Measurements from ENCODE around the gene PTPRG. TPM values are rescaled to one million over a fixed set of nuclear protein-coding genes. Genes with fewer than 3 reads are reported as not detected.

Gene PTPRG
- total and polyA plus RNA-seq, 11 donors: 8.0 to 48.5 (median 35.4) TPM

GRCh38 chr3:61684386-61684785 is 123.0 kb downstream of the PTPRG start:
- intact Hi-C loops (cut with DNase I): loop anchor here in 2 of 10 donors (10.0 kb wide), 1 partner anchor 120 kb away; the partner anchor contains the start of gene PTPRG (in 2 of the 2)
- H3K9me3 ChIP-seq: no peaks in the 10 kb centered on the region
- peaks cover 5 to 64% (median 30%) of the 10 kb centered on the region in 12 donors for H3K4me1 ChIP-seq
- no peak overlapping the region for H3K4me3 ChIP-seq
- H3K27ac ChIP-seq: peak overlapping the region in 1 of 12 donors; percentile 59
- DNase-seq (no peak), ATAC-seq (no peak)
- H3K27me3 ChIP-seq: no peaks in the 10 kb centered on the region
- TF ChIP-seq POLR2A (IDR thresholded peaks at IDR 0.05) (no peak), CTCF (IDR thresholded peaks at IDR 0.05) (no peak)
- H3K36me3 ChIP-seq: no peaks in the 10 kb centered on the region
- 87 to 89% (median 87%) methylated on average over 3 of the region's 3 CpGs for WGBS, 4 donors

- 54 to 65% (median 58%) methylated on average over 9 of the region's 9 CpGs for WGBS, 4 donors
- Histone ChIP-seq H3K27me3 (no peaks in the 10 kb centered on the region), H3K27ac (peak overlapping the region in 10 of 12 donors; percentile 15 to 60 (median 47)), H3K36me3 (peaks cover 0 to 4% (median 0%) of the 10 kb centered on the region in 9 donors), H3K9me3 (no peaks in the 10 kb centered on the region), H3K4me3 (peak overlapping the region in 3 of 12 donors; percentile 1 to 36 (median 2)), H3K4me1 (peaks cover 5 to 64% (median 30%) of the 10 kb centered on the region in 12 donors)
- intact Hi-C loops (cut with DNase I): loop anchor here in 3 of 10 donors (5.0 to 10.0 kb wide), 2 partner anchors 121 to 242 kb away; partner anchors contain the start of gene PTPRG (in 2 of the 3)
- DNase-seq (peak in 2 of 5 donors; percentile 20 to 25), ATAC-seq (peak; percentile 60 to 70 (median 66))
- no peak for TF ChIP-seq POLR2A (IDR thresholded peaks at IDR 0.05)
- TF ChIP-seq CTCF (IDR thresholded peaks at IDR 0.05): no peak
These were observed 124.4 kb downstream of the PTPRG start for GRCh38 chr3:61685755-61686154.

- intact Hi-C loops (cut with DNase I): loop anchor here in 3 of 10 donors (5.0 to 10.0 kb wide), 2 partner anchors 121 to 241 kb away; partner anchors contain the start of gene PTPRG (in 2 of the 3)
- DNase-seq: no peak
- 59 to 82% (median 71%) methylated on average over 3 of the region's 3 CpGs for WGBS, 4 donors
- Histone ChIP-seq H3K36me3 (peaks cover 0 to 5% (median 0%) of the 10 kb centered on the region in 9 donors), H3K4me1 (peaks cover 5 to 64% (median 30%) of the 10 kb centered on the region in 12 donors), H3K27ac (peak overlapping the region in 8 of 12 donors; percentile 32 to 60 (median 48)), H3K9me3 (no peaks in the 10 kb centered on the region), H3K4me3 (peak overlapping the region in 2 of 12 donors; percentile 1 to 36), H3K27me3 (no peaks in the 10 kb centered on the region)
- peak; percentile 5 to 29 (median 12) for ATAC-seq
- TF ChIP-seq CTCF (IDR thresholded peaks at IDR 0.05): no peak
- TF ChIP-seq POLR2A (IDR thresholded peaks at IDR 0.05): no peak
These were observed 124.9 kb downstream of the PTPRG start for GRCh38 chr3:61686228-61686648.

- TF ChIP-seq CTCF (IDR thresholded peaks at IDR 0.05) (no peak), POLR2A (IDR thresholded peaks at IDR 0.05) (no peak)
- Histone ChIP-seq H3K36me3 (peaks cover 0 to 5% (median 0%) of the 10 kb centered on the region in 9 donors), H3K4me3 (no peak overlapping the region), H3K9me3 (no peaks in the 10 kb centered on the region), H3K27ac (peak overlapping the region in 4 of 12 donors; percentile 8 to 65 (median 26)), H3K27me3 (no peaks in the 10 kb centered on the region), H3K4me1 (peaks cover 5 to 64% (median 30%) of the 10 kb centered on the region in 12 donors)
- intact Hi-C loops (cut with DNase I): loop anchor here in 3 of 10 donors (5.0 to 10.0 kb wide), 2 partner anchors 122 to 240 kb away; partner anchors contain the start of gene PTPRG (in 2 of the 3)
- 87 to 100% (median 89%) methylated on average over 2 of the region's 2 CpGs for WGBS, 4 donors
- no peak for DNase-seq
- no peak for ATAC-seq
These were observed 125.8 kb downstream of the PTPRG start for GRCh38 chr3:61687206-61687605.
